A549 treated with AZD9567 at 1 μM for 4 hours (cell line): ENCODE data around the gene EEA1. TPM values are rescaled to one million over a fixed set of nuclear protein-coding genes. Genes with fewer than 3 reads are reported as not detected.

Experiments
- total RNA-seq: library from RNA; stranded (reverse); fragments of 200-300 nt; extraction: Qiagen RNA extraction; gene quantifications from 5 replicates; pipeline ENCODE4 v1.2.3, GENCODE V29; 2022; ENCODE audit not compliant: insufficient read depth

The EEA1 gene
- 3.5 to 10.4 TPM (median 6.8 TPM) in 5 replicates for total RNA-seq

GRCh38 chr12:92928962-92929915 lies at the start of gene EEA1:
Gene EEA1 (minus strand): TSS chr12:92929295. CDS start chr12:92929066, 229 bp downstream.

Other genes with a start within 250 kb of the EEA1 start
- gene PLEKHG7, start 226.3 kb downstream of the EEA1 start, total RNA-seq = 0.13 TPM in 1 of 5 replicates, not detected in the others